Endothelial cell (in vitro differentiated cells): ENCODE measurements around the gene PELO. TPM values are rescaled to one million over a fixed set of nuclear protein-coding genes. Genes with fewer than 3 reads are reported as not detected.

Experiments used
- DNase-seq: peaks from one replicate; pipeline ENCODE4 v3.0.0; 2021; ENCODE audit warnings: low spot score
- H3K27ac Mint-ChIP-seq: one replicate; pipeline ENCODE4 v1.8.0; 2021; ENCODE audit warnings: mixed read lengths, inconsistent platforms; ENCODE audit not compliant: unreplicated experiment
- H3K27me3 Mint-ChIP-seq: one replicate; pipeline ENCODE4 v1.8.0; 2021; ENCODE audit warnings: mild to moderate bottlenecking, moderate library complexity, mixed read lengths, inconsistent platforms; ENCODE audit not compliant: unreplicated experiment
- H3K36me3 Mint-ChIP-seq: one replicate; pipeline ENCODE4 v1.8.0; 2021; ENCODE audit warnings: mild to moderate bottlenecking, low read depth, mixed read lengths, inconsistent platforms; ENCODE audit not compliant: unreplicated experiment
- H3K4me1 Mint-ChIP-seq: one replicate; pipeline ENCODE4 v1.8.0; 2021; ENCODE audit warnings: mild to moderate bottlenecking, mixed read lengths, inconsistent platforms; ENCODE audit not compliant: unreplicated experiment
- H3K4me3 Mint-ChIP-seq: one replicate; pipeline ENCODE4 v1.8.0; 2021; ENCODE audit warnings: mild to moderate bottlenecking, mixed read lengths, inconsistent platforms; ENCODE audit not compliant: unreplicated experiment
- H3K9me3 Mint-ChIP-seq: one replicate; pipeline ENCODE4 v1.8.0; 2021; ENCODE audit warnings: mixed read lengths, inconsistent platforms; ENCODE audit not compliant: unreplicated experiment
- total RNA-seq: library from RNA; stranded (reverse); fragmentation: NEBNext Ultra II Directional; extraction: Animal tissue kit (Norgen Biotek cat#: 25700); gene quantifications from one replicate; pipeline ENCODE4 v1.2.1, GENCODE V29; 2021; ENCODE audit not compliant: unreplicated experiment
- TF ChIP-seq, protein P1 (sequence below): fragments of 200-600 bp; sonication (generic); IDR thresholded peaks from one replicate; pipeline ENCODE4 v1.5.0; 2021; ENCODE audit warnings: antibody characterized with exemption; ENCODE audit not compliant: unreplicated experiment

The PELO gene
- total RNA-seq, 1 donor from 2014 or later = 31.0 TPM

DNA sequence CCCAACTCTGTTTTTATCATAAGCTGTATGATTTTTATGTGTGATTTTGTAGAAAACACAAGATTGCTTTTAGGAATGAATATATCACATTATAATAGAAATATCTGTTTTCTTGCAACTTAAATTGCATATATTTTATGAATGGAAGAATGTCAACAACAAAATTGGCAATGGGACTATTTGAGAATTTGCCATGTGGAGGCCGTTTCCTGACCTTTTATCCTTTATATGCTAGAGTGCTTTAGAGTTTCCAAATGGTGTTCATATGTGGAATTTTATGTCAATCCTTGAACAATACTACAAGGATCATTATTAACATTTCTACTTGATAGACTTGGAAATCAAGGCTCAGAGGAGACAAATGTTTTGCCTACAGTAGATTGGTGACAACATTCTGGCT is 34.2 kb downstream of the PELO start:
- TF ChIP-seq, protein P1, sequence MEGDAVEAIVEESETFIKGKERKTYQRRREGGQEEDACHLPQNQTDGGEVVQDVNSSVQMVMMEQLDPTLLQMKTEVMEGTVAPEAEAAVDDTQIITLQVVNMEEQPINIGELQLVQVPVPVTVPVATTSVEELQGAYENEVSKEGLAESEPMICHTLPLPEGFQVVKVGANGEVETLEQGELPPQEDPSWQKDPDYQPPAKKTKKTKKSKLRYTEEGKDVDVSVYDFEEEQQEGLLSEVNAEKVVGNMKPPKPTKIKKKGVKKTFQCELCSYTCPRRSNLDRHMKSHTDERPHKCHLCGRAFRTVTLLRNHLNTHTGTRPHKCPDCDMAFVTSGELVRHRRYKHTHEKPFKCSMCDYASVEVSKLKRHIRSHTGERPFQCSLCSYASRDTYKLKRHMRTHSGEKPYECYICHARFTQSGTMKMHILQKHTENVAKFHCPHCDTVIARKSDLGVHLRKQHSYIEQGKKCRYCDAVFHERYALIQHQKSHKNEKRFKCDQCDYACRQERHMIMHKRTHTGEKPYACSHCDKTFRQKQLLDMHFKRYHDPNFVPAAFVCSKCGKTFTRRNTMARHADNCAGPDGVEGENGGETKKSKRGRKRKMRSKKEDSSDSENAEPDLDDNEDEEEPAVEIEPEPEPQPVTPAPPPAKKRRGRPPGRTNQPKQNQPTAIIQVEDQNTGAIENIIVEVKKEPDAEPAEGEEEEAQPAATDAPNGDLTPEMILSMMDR = no peak
- Mint-ChIP-seq H3K27ac (no peak overlapping the region), H3K36me3 (no peaks in the 10 kb centered on the region), H3K4me3 (no peak overlapping the region), H3K4me1 (peaks cover 11% of the 10 kb centered on the region), H3K9me3 (no peaks in the 10 kb centered on the region), H3K27me3 (no peaks in the 10 kb centered on the region)
- DNase-seq = no peak

DNA sequence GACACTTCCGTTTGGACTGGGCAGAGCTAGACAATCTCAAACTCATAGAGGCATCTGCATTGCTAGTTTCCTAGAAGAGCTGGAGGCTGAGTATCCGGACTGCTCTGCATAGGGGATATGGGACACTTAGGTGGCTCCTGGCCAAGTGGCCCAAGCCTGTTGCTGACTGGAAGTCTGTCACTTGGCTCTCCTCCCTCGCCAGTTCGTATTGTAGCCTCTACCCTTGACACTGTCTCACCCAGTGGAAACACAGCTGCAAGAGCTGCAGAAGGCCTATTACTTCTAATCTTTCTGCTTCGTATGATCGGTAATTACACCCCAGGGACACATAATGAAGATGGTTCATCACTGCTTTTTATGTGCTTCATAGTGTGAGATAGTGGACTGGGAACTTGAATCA is 34.7 kb downstream of the PELO start:
- Mint-ChIP-seq H3K4me1 (peaks cover 11% of the 10 kb centered on the region), H3K27me3 (no peaks in the 10 kb centered on the region), H3K36me3 (peaks cover 1% of the 10 kb centered on the region), H3K4me3 (no peak overlapping the region), H3K27ac (no peak overlapping the region), H3K9me3 (no peaks in the 10 kb centered on the region)
- DNase-seq = no peak
- TF ChIP-seq, protein P1 = no peak

DNA sequence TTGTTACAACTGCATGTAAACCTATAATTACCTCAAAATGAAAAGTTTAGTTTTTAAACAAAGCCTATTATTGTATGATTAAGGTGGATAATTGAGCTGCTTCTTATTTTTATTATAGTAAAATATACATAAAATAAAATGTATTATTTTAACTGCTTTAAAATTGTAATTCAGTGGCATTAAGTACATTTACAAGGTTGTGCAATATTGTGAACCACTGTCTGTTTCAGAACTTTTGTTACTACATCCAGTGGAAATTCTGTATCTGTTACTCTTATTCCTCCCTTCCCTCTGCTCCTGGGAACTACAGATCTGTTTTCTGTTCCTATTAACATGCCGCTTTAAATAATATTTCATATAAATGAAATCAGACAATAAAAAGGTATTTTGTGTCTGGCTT is 37.1 kb downstream of the PELO start:
- peaks cover 3% of the 10 kb centered on the region for H3K36me3 Mint-ChIP-seq
- H3K4me1 Mint-ChIP-seq = no peaks in the 10 kb centered on the region
- H3K9me3 Mint-ChIP-seq = no peaks in the 10 kb centered on the region
- no peak overlapping the region for H3K4me3 Mint-ChIP-seq
- TF ChIP-seq, protein P1 = no peak
- no peaks in the 10 kb centered on the region for H3K27me3 Mint-ChIP-seq
- H3K27ac Mint-ChIP-seq = no peak overlapping the region
- no peak for DNase-seq

DNA sequence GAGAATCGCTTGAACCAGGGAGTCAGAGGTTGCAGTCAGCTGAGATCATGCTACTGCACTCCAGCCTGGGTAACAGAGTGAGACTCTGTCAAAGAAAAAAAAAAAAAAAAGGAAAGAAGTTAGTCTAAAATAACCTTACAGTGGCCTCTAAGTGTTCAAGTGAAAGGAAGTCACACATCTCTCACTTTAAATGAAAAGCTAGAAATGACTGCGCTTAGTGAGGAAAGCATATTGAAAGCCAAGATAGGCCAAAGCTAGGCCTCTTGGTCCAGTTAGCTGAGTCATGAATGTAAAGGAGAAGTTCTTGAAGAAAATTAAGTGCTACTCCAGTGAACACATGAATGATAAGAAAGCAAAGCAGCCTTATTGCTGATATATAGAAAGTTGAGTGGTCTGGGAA is 38.1 kb downstream of the PELO start:
- Mint-ChIP-seq H3K4me1 (no peaks in the 10 kb centered on the region), H3K9me3 (no peaks in the 10 kb centered on the region), H3K36me3 (peaks cover 3% of the 10 kb centered on the region), H3K27ac (no peak overlapping the region), H3K4me3 (no peak overlapping the region), H3K27me3 (no peaks in the 10 kb centered on the region)
- TF ChIP-seq, protein P1 = no peak
- no peak for DNase-seq

DNA sequence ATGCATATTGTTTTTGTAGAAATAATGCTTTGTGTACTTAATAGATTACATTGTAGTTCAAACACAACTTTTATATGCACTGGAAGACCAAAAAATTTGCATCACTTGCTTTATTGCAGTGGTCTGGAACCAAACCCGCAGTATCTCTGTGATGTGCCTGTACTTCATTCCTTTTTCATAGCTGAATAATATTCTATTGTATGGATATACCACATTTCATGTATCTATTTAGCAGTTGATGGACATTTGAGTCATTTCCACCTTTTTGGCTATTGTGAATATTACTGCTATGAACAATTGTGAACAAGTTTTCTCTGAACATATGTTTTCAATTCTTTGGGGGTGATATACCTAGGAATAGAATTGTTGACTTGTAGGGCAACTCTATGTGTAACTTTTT is 40.1 kb downstream of the PELO start:
- H3K36me3 Mint-ChIP-seq = peaks cover 3% of the 10 kb centered on the region
- DNase-seq = no peak
- no peaks in the 10 kb centered on the region for H3K27me3 Mint-ChIP-seq
- H3K27ac Mint-ChIP-seq = no peak overlapping the region
- TF ChIP-seq, protein P1 = no peak
- H3K4me1 Mint-ChIP-seq = no peaks in the 10 kb centered on the region
- no peaks in the 10 kb centered on the region for H3K9me3 Mint-ChIP-seq
- no peak overlapping the region for H3K4me3 Mint-ChIP-seq
